Activated CD4-positive, alpha-beta T cell treated with anti-CD3 and anti-CD28 coated beads, Interleukin-2, amount 10 ng/mL, durations not matched to agents 24 days and 14 days (primary cell): ENCODE measurements around the gene JAKMIP1. TPM values are rescaled to one million over a fixed set of nuclear protein-coding genes. Genes with fewer than 3 reads are reported as not detected.

Experiments
- DNase-seq: peaks from one replicate; pipeline ENCODE4 v3.0.0; 2022
- H3K27ac Mint-ChIP-seq: one replicate; pipeline ENCODE4 v1.8.0; 2022; ENCODE audit warnings: mild to moderate bottlenecking, mixed read lengths
- H3K27me3 Mint-ChIP-seq: one replicate; pipeline ENCODE4 v1.8.0; 2022; ENCODE audit warnings: mixed read lengths
- H3K36me3 Mint-ChIP-seq: one replicate; pipeline ENCODE4 v1.8.0; 2022; ENCODE audit warnings: low read depth, mild to moderate bottlenecking, mixed read lengths
- H3K4me1 Mint-ChIP-seq: one replicate; pipeline ENCODE4 v1.8.0; 2021; ENCODE audit warnings: mixed read lengths
- H3K4me3 Mint-ChIP-seq: one replicate; pipeline ENCODE4 v1.8.0; 2022; ENCODE audit warnings: mild to moderate bottlenecking, moderate library complexity, mixed read lengths
- H3K9me3 Mint-ChIP-seq: one replicate; pipeline ENCODE4 v1.8.0; 2021; ENCODE audit warnings: mixed read lengths
- intact Hi-C: fragments of 100-400 bp; cut with micrococcal nuclease; formaldehyde crosslinking; loops from one replicate; pipeline ENCODE4 v1.15.1; 2023
- total RNA-seq: library from RNA; stranded (reverse); gene quantifications from 2 replicates; pipeline ENCODE4 v1.2.3, GENCODE V29; 2022

JAKMIP1 gene
- total RNA-seq, 1 donor from 2014 or later = 10.3 TPM

DNA sequence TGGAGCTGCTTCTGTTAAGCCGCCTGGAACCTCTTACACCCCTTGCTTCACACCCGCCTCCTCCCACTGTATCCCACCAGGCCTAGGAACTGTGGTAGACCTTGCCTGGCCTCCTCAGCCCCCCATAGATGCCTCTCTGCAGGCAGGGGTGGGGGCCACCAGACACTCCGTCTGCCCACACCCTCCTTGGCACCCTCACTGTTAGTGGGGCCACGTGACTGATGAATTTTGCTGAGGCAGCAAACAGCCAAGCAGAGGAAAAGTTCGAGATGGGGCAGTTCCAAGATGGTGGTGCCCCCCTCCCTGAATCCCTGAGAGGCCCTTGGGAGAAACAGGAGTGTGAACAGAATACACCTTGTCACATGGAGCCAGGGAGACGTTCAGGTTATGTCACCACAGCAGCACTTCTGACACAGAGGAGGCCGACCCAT is 141.0 kb downstream of the JAKMIP1 start:
- H3K4me3 Mint-ChIP-seq = no peak overlapping the region
- peaks cover 34% of the 10 kb centered on the region for H3K36me3 Mint-ChIP-seq
- intact Hi-C loops = no loop called here
- no peak overlapping the region for H3K27ac Mint-ChIP-seq
- no peaks in the 10 kb centered on the region for H3K4me1 Mint-ChIP-seq
- peaks cover 11% of the 10 kb centered on the region for H3K9me3 Mint-ChIP-seq
- DNase-seq = no peak
- no peaks in the 10 kb centered on the region for H3K27me3 Mint-ChIP-seq

DNA sequence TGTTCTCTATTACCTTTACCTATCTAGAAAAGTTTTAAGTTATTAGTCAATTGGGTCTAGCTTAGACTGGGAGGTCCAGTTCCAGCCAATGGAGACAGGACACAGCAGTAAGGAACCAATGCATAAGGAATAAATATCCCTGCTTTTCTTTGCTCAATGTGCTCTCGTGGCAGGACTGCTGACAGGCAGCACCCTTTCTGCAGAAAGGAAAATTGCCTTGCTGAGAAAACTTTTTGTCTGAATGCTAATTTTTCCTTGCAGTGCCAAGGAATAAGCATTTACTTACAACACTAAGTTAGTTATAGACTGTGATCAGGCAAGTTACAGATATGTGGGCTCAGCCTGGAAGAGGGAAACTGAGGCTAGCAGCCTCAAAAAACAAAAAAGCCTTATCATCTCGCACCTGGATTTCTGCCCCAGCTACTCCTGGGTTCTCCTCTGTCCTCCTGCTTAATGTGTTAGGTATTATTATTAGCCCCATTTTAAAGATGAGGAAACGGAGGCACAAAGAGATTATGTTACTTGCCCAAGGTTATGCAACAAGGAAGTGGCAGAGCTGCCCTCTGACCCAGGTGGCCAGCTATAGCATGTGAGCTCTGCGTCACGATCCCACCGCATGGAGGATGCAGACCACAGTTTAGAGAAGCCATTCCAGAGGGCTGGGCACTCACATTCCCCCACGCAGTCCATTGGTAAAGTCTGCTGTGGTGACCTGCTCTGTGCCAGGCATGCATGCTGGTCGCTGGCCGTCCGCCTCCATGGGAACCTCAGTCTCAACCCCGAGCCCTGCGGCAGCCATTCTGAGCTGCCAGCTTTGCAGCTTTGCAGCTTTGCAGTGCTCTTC is 141.6 kb downstream of the JAKMIP1 start:
- Mint-ChIP-seq H3K27ac (no peak overlapping the region), H3K4me1 (no peaks in the 10 kb centered on the region), H3K36me3 (peaks cover 34% of the 10 kb centered on the region), H3K9me3 (peaks cover 11% of the 10 kb centered on the region), H3K4me3 (no peak overlapping the region), H3K27me3 (no peaks in the 10 kb centered on the region)
- DNase-seq = no peak
- intact Hi-C loops = no loop called here

DNA sequence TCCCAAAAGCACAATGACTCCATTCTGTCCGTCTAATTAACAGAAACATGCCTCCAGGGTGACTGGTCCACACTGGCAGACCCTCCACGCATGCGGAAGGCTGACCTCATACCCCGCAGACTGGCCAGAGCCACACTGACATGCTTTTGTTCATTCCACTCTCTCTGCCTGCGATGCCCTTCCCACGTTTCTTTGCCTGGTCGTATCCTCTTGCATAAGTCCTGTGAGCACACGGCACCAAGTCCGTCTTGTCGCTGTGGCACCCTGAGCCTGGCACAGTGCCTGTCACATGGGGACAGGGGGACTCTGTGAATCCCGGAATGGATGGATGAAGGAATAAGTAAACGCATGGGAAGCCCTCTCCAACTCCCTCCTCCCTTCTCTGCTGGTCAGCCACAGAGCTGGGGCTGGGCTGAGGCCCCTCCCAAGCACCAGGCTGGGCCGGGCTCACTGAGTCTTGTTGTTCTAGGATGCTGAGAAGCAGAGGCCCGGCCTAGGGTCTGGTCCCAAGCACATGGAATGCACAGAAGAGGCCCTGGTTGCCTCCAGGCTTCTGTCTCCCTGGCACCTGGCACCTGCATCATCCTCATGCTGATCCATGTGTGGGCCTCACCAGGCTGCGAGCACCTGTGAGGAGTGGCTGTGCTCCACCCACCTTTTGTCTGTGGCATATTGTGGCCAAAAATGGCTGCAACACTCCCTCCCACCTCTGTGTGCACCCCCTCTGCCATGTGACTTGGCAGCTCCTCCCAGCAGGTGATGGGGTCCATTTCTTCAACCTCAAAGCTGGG is 143.2 kb downstream of the JAKMIP1 start:
- no peak overlapping the region for H3K27ac Mint-ChIP-seq
- no peaks in the 10 kb centered on the region for H3K4me1 Mint-ChIP-seq
- H3K9me3 Mint-ChIP-seq = peaks cover 11% of the 10 kb centered on the region
- DNase-seq = no peak
- H3K4me3 Mint-ChIP-seq = no peak overlapping the region
- H3K27me3 Mint-ChIP-seq = no peaks in the 10 kb centered on the region
- H3K36me3 Mint-ChIP-seq = peaks cover 37% of the 10 kb centered on the region
- intact Hi-C loops = no loop called here

DNA sequence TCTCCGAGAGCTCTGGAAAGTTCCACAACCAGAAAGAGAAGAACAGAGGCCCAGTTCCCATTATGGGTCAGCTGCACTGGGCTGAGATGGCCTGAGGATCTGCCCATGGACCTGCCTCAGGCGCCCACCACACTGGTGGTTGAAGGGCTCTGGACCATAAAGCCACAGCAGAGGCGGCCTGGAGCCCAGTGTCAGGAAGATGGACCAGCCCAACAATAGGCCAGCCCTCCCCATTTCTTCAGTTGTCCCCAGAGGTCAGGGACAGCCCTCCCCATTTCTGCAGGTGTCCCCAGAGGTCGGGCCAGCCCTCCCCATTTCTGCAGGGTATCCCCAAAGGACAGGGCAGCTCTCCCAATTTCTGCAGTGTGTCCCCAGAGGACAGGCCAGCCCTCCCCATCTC is 144.9 kb downstream of the JAKMIP1 start:
- Mint-ChIP-seq H3K27ac (no peak overlapping the region), H3K9me3 (peaks cover 7% of the 10 kb centered on the region), H3K4me3 (no peak overlapping the region), H3K36me3 (peaks cover 24% of the 10 kb centered on the region), H3K27me3 (no peaks in the 10 kb centered on the region), H3K4me1 (no peaks in the 10 kb centered on the region)
- intact Hi-C loops = no loop called here
- no peak for DNase-seq

DNA sequence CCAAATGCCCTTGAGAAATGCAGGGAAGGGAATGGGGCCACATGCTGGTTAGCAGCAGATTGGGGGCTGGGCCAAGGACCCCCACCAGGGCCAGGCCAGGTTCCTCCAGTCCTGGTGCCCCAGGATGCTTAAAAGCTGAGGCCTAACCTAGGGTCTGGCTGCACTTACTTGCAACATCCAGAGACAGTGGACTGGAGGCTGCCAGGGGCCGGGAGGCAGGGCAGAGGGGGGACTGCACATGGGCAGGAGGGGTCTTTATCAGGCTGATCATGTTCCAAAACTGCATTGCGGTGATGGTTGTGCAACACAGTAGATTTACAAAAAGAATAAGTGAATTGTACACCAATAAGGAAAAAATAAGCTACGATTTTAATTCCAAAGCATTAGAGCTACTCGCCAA is 145.3 kb downstream of the JAKMIP1 start:
- H3K27me3 Mint-ChIP-seq = no peaks in the 10 kb centered on the region
- intact Hi-C loops = no loop called here
- H3K27ac Mint-ChIP-seq = no peak overlapping the region
- DNase-seq = no peak
- H3K36me3 Mint-ChIP-seq = peaks cover 20% of the 10 kb centered on the region
- peaks cover 4% of the 10 kb centered on the region for H3K9me3 Mint-ChIP-seq
- no peaks in the 10 kb centered on the region for H3K4me1 Mint-ChIP-seq
- H3K4me3 Mint-ChIP-seq = no peak overlapping the region

DNA sequence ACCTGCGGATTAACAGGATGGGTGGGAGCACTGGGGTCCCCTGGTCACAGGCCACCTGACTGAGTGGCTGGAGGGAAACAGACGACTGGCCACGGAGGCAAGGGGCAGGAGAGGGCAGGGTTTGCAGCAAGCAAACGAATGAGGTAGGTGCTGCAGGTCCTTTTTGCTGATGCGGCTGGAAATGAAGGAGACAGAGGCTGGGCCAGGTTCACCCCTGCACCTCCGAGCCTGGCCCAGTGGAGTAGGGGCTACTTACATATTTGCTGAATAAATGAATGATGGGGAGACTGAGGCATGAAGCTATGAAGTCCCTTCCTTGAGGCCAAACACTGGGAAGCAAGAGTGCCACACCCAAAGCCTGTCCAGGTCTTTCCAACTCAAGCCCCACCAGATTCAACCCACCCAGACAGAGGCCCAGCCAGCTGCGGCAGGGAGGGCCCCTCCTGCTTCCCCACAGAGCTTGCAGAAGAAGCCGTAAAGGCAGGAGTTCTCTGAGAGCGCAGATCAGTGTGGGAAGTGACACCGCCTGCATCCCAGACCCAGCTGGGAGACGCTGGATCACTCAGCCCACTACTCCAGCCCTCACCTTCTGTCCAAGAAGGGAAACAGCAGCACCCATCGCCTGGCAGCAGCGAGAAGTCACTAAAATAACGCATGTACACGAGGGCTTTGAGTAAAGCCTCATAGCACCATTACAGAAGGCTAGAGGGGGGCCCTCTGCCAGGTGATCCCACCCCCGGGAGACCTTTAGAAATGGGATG is 146.0 kb downstream of the JAKMIP1 start:
- intact Hi-C loops = no loop called here
- H3K9me3 Mint-ChIP-seq = peaks cover 4% of the 10 kb centered on the region
- no peak for DNase-seq
- peaks cover 19% of the 10 kb centered on the region for H3K36me3 Mint-ChIP-seq
- H3K4me1 Mint-ChIP-seq = no peaks in the 10 kb centered on the region
- no peak overlapping the region for H3K27ac Mint-ChIP-seq
- no peak overlapping the region for H3K4me3 Mint-ChIP-seq
- no peaks in the 10 kb centered on the region for H3K27me3 Mint-ChIP-seq

DNA sequence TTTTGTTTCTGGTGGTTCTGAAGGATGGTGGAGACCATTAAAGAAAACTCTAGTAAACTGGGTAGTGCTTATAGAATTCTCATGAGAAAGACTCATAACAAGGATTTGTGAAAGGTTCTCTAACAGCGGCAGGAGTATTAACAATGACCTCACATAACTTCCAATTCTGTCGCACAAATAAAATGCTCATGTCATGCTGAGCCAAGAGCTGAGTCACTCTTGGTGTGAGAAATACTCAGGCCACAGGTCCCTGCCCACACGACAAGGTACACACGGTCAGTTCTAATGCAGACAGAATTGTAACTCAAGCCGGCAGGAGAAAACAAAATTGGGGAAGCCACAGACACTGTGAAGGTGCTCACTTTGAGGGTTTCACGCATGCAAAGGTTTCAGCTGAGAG is 147.7 kb downstream of the JAKMIP1 start:
- H3K27ac Mint-ChIP-seq = no peak overlapping the region
- no peaks in the 10 kb centered on the region for H3K4me1 Mint-ChIP-seq
- H3K27me3 Mint-ChIP-seq = no peaks in the 10 kb centered on the region
- no peak overlapping the region for H3K4me3 Mint-ChIP-seq
- H3K36me3 Mint-ChIP-seq = peaks cover 7% of the 10 kb centered on the region
- intact Hi-C loops = no loop called here
- H3K9me3 Mint-ChIP-seq = no peaks in the 10 kb centered on the region
- DNase-seq = no peak

DNA sequence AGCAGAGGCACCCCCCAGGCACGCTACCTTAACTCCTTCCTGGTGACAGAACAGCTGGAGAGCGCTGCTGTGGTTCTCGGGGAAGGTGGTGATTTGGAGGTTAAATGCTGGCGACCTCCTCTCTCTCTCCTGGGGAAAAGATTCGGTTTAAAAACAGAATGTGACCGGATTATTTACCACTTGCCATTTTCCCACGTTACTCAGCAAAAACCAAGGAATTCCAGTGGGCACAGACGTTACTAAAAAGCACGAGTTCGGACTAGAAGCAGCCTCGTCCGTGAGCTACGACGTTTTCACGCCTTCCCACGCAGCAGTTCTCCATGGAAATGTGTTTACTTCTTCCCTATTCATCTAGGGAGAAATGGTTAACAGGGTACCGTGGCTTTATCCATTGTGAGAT is 149.8 kb downstream of the JAKMIP1 start:
- Mint-ChIP-seq H3K27me3 (no peaks in the 10 kb centered on the region), H3K27ac (no peak overlapping the region), H3K4me3 (no peak overlapping the region), H3K36me3 (peaks cover 3% of the 10 kb centered on the region), H3K4me1 (no peaks in the 10 kb centered on the region), H3K9me3 (no peaks in the 10 kb centered on the region)
- no peak for DNase-seq
- intact Hi-C loops = no loop called here

DNA sequence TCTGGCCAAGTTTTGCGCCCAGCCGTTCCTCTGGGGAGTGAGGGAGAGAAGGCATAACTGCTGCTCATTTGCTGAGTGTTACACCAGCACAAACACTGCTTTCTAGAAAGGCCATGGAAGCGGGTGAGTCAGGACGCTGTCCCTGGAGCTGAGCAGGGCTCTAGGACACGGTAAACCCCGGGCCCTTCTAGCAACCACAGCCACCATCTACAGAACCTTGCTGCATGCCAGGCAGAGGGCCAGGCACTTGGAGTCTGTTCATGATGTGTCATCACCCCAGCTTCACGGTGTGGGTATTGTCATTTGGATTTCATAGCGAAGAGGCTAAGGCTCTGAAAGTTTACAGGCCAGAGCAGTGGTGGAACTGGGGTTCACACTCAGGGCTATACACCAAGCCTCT is 150.4 kb downstream of the JAKMIP1 start:
- Mint-ChIP-seq H3K9me3 (no peaks in the 10 kb centered on the region), H3K27ac (no peak overlapping the region), H3K4me1 (no peaks in the 10 kb centered on the region), H3K27me3 (no peaks in the 10 kb centered on the region), H3K36me3 (peaks cover 3% of the 10 kb centered on the region), H3K4me3 (no peak overlapping the region)
- no peak for DNase-seq
- intact Hi-C loops = no loop called here

DNA sequence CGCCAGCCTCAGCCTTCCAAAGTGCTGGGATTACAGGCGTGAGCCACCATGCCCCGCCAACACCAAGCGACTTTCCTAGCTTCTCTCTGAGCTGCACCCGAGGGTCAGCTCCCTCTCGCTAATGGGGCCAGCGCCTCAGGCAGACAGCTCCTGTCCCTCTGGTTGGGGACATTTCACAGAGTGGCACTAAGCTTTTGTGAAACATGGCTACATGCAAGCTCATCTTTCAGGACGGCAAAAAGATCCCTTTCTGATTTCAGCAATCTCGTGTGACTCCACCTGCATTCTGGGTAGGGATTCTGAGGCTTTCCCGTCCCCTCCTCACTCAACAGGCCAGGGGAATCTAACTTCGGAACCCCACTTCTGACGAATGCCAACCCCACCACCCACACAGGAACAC is 151.1 kb downstream of the JAKMIP1 start:
- no peak overlapping the region for H3K4me3 Mint-ChIP-seq
- H3K27me3 Mint-ChIP-seq = no peaks in the 10 kb centered on the region
- H3K27ac Mint-ChIP-seq = no peak overlapping the region
- peaks cover 3% of the 10 kb centered on the region for H3K36me3 Mint-ChIP-seq
- no peaks in the 10 kb centered on the region for H3K9me3 Mint-ChIP-seq
- intact Hi-C loops = no loop called here
- no peak for DNase-seq
- H3K4me1 Mint-ChIP-seq = peaks cover 2% of the 10 kb centered on the region

DNA sequence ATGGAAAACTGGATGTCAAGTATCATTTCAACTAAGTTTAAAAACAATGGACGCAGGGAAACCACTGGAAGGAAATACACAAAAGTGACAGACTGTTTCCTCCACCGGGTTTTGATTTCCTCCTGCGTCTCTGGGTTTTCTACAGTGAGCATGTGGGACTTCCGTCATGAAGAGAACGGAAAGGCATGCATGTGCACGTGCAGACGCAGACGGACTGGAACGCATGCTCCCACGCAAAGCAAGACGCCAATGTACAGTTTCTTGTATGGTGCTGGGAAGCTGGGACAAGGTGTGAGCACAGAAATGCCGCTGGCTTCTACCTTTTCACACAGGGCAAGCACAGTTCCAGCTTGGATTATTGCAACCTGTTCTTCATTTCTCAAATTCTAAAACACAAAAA is 151.8 kb downstream of the JAKMIP1 start:
- Mint-ChIP-seq H3K4me3 (no peak overlapping the region), H3K9me3 (no peaks in the 10 kb centered on the region), H3K36me3 (peaks cover 3% of the 10 kb centered on the region), H3K27me3 (no peaks in the 10 kb centered on the region), H3K4me1 (peaks cover 2% of the 10 kb centered on the region), H3K27ac (no peak overlapping the region)
- intact Hi-C loops = no loop called here
- peak; percentile 58 for DNase-seq

DNA sequence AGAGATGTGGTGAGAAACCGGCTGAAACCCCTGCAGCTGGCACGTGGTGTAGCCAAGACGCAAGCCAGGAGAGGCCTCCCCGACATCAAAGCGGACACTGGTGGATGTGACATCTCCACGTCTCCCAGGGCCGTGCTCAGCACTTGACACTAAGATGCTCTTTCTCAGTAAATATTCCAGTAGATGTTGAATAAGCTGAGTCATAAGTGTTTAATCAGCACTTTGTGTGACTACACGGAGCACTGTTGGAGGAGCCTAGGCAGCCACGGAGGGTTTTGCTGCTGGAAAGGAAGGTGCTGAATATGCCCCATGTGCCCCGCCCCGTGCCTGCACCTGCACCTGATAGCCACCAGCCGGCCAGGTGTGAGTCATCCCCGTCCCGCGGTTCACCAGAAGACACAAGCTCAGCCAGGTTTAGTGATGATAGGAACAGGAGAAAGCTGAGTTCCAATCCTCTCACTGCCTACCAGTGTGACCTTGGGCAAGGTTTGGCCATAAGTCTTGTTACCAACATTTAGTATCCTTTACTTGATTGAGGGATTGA is 153.1 kb downstream of the JAKMIP1 start:
- DNase-seq = no peak

DNA sequence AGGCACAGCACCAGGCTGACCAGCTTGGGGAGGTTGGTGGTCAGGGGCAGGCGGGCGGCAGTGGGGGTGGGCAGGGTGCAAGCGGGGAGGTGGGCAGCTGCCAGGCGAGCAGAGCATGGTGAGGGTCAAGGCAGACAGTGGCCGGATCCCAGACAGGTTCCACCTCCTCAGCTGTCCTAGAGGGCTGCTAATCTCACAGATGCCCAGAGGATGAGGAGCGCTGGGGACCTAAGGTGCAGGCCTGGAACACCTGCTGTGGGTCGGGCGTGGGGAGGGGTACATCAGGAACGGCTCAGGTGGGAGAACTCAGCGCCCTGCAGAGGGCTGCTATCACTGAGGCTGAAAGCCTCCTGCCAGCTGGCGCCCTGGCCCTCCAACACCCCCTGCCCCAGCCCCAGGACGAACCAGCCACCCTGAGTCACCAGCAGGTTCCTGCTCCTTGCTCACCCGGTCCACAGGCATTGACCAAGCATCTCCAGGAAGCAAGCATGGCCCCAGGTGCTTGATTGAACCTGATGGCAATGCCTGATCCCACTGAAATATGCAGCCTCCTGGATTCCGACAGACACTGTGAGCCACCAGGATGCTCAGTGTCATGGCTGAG is 153.7 kb downstream of the JAKMIP1 start:
- Mint-ChIP-seq H3K4me3 (no peak overlapping the region), H3K36me3 (no peaks in the 10 kb centered on the region), H3K9me3 (no peaks in the 10 kb centered on the region), H3K4me1 (peaks cover 14% of the 10 kb centered on the region), H3K27me3 (no peaks in the 10 kb centered on the region), H3K27ac (no peak overlapping the region)
- DNase-seq = no peak
- intact Hi-C loops = no loop called here

More for the DNA sequence above, 153.1 kb downstream of the JAKMIP1 start:
- Mint-ChIP-seq H3K27me3 (no peaks in the 10 kb centered on the region), H3K4me3 (no peak overlapping the region), H3K9me3 (no peaks in the 10 kb centered on the region), H3K27ac (no peak overlapping the region), H3K4me1 (peaks cover 8% of the 10 kb centered on the region), H3K36me3 (no peaks in the 10 kb centered on the region)
- intact Hi-C loops = no loop called here
